Stimulated activated CD8-positive, alpha-beta memory T cell treated with anti-CD3 and anti-CD28 coated beads, Interleukin-7, amount 100 ng/mL, for 4 hours (primary cell): ENCODE results near the gene SIAH1.
"Not testable (repeated sequence)": the region's sequence is repeated elsewhere in the genome, so short reads cannot be mapped to it uniquely, and the experiment has no call there.

Experiments
- DNase-seq, 2 donors: peaks; one replicate each; pipeline ENCODE4 v3.0.0-alpha.2; 2020; ENCODE audit warnings: low read depth in 2 of 2

The SIAH1 gene

GRCh38 chr16:48366165-48367093, 18.8 kb downstream of the SIAH1 start:
- peak; percentile 24 to 39 for DNase-seq

DNA sequence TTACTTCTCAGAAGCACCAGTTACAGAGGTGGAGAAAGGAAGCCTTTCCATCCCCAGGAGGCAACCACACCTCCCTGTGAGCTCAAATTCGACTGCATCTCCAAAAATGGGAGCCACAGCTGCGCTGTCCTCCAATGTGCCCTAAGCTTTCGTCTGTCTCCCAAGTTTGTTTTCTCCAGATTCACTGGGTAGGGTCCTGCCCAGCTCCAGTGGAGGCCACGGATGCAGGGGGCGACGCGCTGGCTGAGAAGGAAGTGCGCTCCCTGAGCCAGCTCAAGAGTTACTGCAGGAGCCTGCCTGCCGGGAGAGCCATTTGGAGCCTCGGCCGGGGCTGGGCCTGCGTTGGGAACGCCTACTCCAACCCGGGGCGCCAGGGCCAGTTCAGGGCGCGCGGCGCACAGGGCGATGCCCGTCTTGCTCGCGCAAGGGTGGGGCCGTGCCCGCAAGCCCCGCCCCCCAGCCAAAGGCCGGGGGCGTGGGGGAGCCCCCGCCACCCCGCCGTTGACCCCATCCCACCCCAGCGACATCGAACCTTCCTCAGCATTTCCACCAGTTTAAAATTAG, 19.5 kb downstream of the SIAH1 start:
- DNase-seq: peak; percentile 48 to 73

- DNase-seq: no peak
These were observed 20.1 kb downstream of the SIAH1 start for GRCh38 chr16:48365025-48365600.

DNA sequence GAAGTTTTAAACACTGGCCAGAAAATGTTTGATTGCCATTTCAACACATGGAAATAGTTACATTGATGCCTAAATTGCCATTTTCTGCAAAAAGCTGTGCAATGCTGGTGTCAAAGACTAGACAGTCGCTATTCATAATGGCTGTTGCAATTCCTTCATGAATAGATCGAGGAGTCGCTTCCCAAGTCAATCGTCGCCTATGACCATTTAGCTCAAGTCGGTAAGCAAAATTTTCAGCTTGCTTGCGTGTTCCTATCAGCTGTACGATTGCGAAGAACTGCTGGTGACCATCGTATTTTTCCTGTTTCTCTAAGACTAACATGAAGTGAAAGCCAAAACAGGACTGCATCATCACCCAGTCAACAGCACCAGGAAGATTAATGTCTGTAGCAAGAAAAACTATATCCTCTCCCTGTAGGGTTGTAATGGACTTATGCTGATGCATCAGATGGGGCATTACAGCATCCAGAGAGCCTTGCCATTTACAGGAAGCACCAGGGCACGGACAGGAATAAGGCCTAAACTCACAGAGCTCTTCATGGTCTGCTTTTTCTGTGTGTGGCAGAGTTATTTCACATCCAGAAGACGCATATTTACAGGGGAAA, 23.6 kb downstream of the SIAH1 start:
- no peak for DNase-seq

GRCh38 chr16:48361012-48361411, 24.2 kb downstream of the SIAH1 start:
- DNase-seq: no peak

- DNase-seq: no peak
These were observed 25.2 kb downstream of the SIAH1 start for GRCh38 chr16:48359983-48360382.

GRCh38 chr16:48358419-48358818, 26.8 kb downstream of the SIAH1 start:
- no peak for DNase-seq

DNA sequence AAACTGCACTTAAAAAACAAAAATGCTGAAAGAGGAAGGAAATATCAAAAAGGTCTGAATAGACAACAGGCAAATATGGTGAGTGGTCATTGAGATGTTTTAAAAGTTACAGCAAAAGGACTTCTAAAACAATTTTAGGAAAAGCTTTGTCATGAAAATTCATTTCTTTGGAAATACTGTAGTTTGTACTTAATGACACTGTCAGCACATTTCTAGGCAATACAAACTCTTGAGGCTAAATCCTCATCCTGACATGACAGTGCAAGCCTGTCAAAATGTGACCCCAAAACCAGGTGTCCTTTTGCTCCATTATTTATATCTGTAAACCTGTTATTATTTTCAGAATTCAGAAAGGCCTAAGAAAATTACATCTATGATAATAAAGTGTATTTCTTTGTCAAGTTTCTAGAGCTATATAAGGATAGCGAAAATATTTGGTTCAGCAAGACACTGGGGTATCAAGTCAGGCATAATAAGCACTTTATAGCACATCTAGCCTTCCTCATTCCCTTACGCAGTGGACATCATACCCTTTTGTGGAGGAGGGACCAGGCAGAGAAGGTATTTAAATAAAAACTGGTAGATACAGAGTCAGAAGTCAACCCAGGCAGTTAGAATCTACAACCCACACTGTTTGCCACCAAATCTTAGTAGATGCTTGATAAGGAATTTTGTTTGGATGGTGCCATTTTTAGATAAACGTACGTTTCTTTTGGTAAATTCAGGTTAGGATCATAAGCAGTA, 28.4 kb downstream of the SIAH1 start:
- DNase-seq: no peak

- DNase-seq: no peak
These were observed 30.0 kb downstream of the SIAH1 start for GRCh38 chr16:48354877-48355855.

GRCh38 chr16:48354385-48354784, 30.8 kb downstream of the SIAH1 start:
- not testable (repeated sequence) for DNase-seq

- peak; percentile 35 to 43 for DNase-seq
These were observed 31.5 kb downstream of the SIAH1 start for GRCh38 chr16:48353565-48354163.

DNA sequence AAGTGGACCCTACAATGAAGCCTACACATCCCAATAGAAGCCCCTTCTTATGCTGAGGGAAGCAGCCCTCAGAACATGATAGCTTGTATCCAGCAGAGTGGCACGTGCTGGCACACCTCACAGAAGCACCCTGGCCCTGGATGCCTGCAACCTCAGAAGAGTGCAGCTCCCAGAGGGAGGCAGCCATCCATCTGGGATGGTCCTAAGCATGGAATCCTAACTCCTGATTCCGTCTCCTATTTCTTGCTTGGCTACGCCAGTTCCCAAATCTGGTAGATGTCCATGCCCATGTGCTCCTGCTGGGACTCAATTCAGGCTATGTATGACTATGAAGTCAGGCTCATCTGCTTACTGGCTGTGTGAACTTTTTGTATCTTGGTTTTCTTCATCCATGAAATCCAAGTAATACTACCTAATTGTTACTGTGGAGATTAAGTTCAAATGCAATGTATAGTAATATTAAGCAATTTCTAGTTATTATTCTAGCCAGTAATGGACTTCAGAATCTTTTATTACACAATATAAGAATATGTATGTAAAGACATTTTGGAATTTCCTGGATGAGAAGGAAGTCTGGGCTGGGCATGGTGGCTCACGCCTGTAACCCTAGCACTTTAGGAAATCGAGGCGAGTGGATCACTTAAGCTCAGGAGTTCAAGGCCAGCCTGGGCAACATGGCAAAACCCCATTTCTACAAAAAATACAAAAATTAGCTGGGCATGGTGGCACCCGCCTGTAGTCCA, 32.4 kb downstream of the SIAH1 start:
- no peak for DNase-seq

- no peak for DNase-seq
These were observed 34.5 kb downstream of the SIAH1 start for GRCh38 chr16:48350736-48351135.

GRCh38 chr16:48347980-48348379, 37.2 kb downstream of the SIAH1 start:
- no peak for DNase-seq

- DNase-seq: no peak
These were observed 37.9 kb downstream of the SIAH1 start for GRCh38 chr16:48347191-48347865.

GRCh38 chr16:48342591-48342990, 42.6 kb downstream of the SIAH1 start:
- no peak for DNase-seq

GRCh38 chr16:48340054-48340453, 45.2 kb downstream of the SIAH1 start:
- DNase-seq: no peak

GRCh38 chr16:48335961-48336360, 49.3 kb downstream of the SIAH1 start:
- no peak for DNase-seq

DNA sequence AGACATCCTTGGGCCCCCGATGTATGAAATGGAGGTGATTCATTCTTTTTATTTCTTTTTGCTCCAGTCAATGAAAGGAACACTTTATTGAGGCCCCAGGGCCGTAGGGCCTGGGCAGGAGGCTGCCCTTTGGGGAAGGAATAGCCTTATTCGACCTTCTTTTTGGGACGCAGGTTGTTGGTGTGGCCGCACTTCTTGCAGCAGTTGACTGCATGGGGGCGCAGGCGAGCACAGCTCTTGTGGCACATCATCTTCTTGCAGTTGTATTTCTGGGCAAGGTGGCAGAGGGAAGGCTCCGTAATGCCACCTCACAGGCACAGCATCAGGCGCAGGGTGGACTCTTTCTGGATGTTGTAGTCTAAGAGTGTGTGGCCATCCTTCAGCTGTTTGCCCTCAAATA, 50.9 kb downstream of the SIAH1 start:
- DNase-seq: no peak
